ENCODE results near the gene NOP14.
"Not testable (repeated sequence)": the region's sequence is repeated elsewhere in the genome, so short reads cannot be mapped to it uniquely, and the experiment has no call there.

The NOP14 gene

GRCh38 chr4:2961811-2962441 lies 1.3 kb downstream of the NOP14 start:
- DNase-seq (ENCODE audit: low read depth in 2 of 2), result no peak

GRCh38 chr4:2961421-2961810 lies 1.8 kb downstream of the NOP14 start:
- DNase-seq (ENCODE audit: low read depth in 2 of 2), result no peak

GRCh38 chr4:2960450-2960849 lies 2.8 kb downstream of the NOP14 start:
- DNase-seq (ENCODE audit: low read depth in 2 of 2), result not testable (repeated sequence)

- no peak for DNase-seq (ENCODE audit: low read depth in 2 of 2)
These were observed 4.8 kb downstream of the NOP14 start for GRCh38 chr4:2958446-2958845.

GRCh38 chr4:2955186-2956044 lies 7.8 kb downstream of the NOP14 start:
- DNase-seq (ENCODE audit: low read depth in 2 of 2), result not testable (repeated sequence)

GRCh38 chr4:2954358-2955185 lies 8.6 kb downstream of the NOP14 start:
- DNase-seq (ENCODE audit: low read depth in 2 of 2), result no peak

- DNase-seq (ENCODE audit: low read depth in 2 of 2), result no peak
These were observed 9.7 kb downstream of the NOP14 start for GRCh38 chr4:2953496-2953895.

- DNase-seq (ENCODE audit: low read depth in 2 of 2), result no peak
These were observed 12.8 kb downstream of the NOP14 start for GRCh38 chr4:2950221-2950989.

GRCh38 chr4:2949782-2950125 lies 13.5 kb downstream of the NOP14 start:
- no peak for DNase-seq (ENCODE audit: low read depth in 2 of 2)

GRCh38 chr4:2948895-2949781 lies 14.1 kb downstream of the NOP14 start:
- DNase-seq (ENCODE audit: low read depth in 2 of 2), result no peak

- no peak for DNase-seq (ENCODE audit: low read depth in 2 of 2)
These were observed 15.3 kb downstream of the NOP14 start for GRCh38 chr4:2947926-2948325.

GRCh38 chr4:2946812-2947600 lies 16.2 kb downstream of the NOP14 start:
- DNase-seq (ENCODE audit: low read depth in 2 of 2), result no peak

GRCh38 chr4:2945619-2946604 lies 17.3 kb downstream of the NOP14 start:
- not testable (repeated sequence) for DNase-seq (ENCODE audit: low read depth in 2 of 2)

GRCh38 chr4:2944586-2945526 lies 18.4 kb downstream of the NOP14 start:
- no peak for DNase-seq (ENCODE audit: low read depth in 2 of 2)

- DNase-seq (ENCODE audit: low read depth in 2 of 2), result no peak
These were observed 19.1 kb downstream of the NOP14 start for GRCh38 chr4:2944091-2944482.

- DNase-seq (ENCODE audit: low read depth in 2 of 2), result no peak
These were observed 19.7 kb downstream of the NOP14 start for GRCh38 chr4:2943364-2944090.

Measured in fibroblast of skin of left quadriceps (primary cell).